Kidney (tissue), 14 donors: ENCODE measurements around the gene ADAMTS19. TPM values are rescaled to one million over a fixed set of nuclear protein-coding genes. Genes with fewer than 3 reads are reported as not detected.
A peak's percentile ranks its signal among the peaks of the same experiment; 100 is the strongest.

ENCODE experiments used
- DNase-seq, 5 donors: peaks; one replicate each; pipeline ENCODE4 v3.0.0-alpha.2; 2013 to 2020
- FAIRE-seq: peaks from 2 replicates; lab custom pipeline; 2012; peaks lifted over from hg19 to GRCh38; lab: Jason Lieb, UNC
- H3K27ac ChIP-seq, 2 donors: one replicate each; pipeline ENCODE4 v1.7.0; 2013; ENCODE audit warnings: low read depth in 2 of 2, low read length in 2 of 2, inconsistent platforms in 1 of 2
- H3K27me3 ChIP-seq: one replicate; pipeline ENCODE4 v1.7.1; 2013; ENCODE audit warnings: low read length, inconsistent platforms; ENCODE audit not compliant: control insufficient read depth, insufficient read depth
- H3K36me3 ChIP-seq, 3 donors: one replicate each; pipeline versions ENCODE4 v1.7.0 to v1.7.1; 2013; ENCODE audit warnings: low read length in 3 of 3, control low read depth in 1 of 3, inconsistent platforms in 1 of 3; ENCODE audit not compliant: insufficient read depth in 3 of 3, control insufficient read depth in 2 of 3
- H3K4me1 ChIP-seq, 3 donors: one replicate each; pipeline versions ENCODE4 v1.7.0 to v1.7.1; 2013; ENCODE audit warnings: low read length in 3 of 3, inconsistent platforms in 1 of 3, low read depth in 1 of 3; ENCODE audit not compliant: control insufficient read depth in 2 of 3, insufficient read depth in 2 of 3
- H3K4me3 ChIP-seq, 3 donors: one replicate each; pipeline versions ENCODE4 v1.7.0 to v1.8.1; 2013; ENCODE audit warnings: low read length in 3 of 3, control low read depth in 1 of 3, inconsistent platforms in 1 of 3
- H3K9ac ChIP-seq, 3 donors: one replicate each; pipeline versions ENCODE4 v1.7.0 to v1.7.1; 2013; ENCODE audit warnings: low read length in 3 of 3, control low read depth in 1 of 3, inconsistent platforms in 1 of 3
- H3K9me3 ChIP-seq, 3 donors: one replicate each; pipeline versions ENCODE4 v1.7.0 to v1.7.1; 2013; ENCODE audit warnings: low read length in 3 of 3, control low read depth in 1 of 3, inconsistent platforms in 1 of 3; ENCODE audit not compliant: control insufficient read depth in 2 of 3, insufficient read depth in 1 of 3
- intact Hi-C: fragments of 100-400 bp; cut with DNase I; formaldehyde crosslinking; loops from one replicate; pipeline ENCODE4 v1.11.1; 2022
- polyA plus RNA-seq: library from polyadenylated mRNA; stranded (reverse); fragments of 350-450 nt; fragmentation: Illumina TruSeq; extraction: RNeasy Lipid Tissue Mini Kit (QIAGEN cat#74804); gene quantifications from one replicate; pipeline ENCODE4 v1.2.3, GENCODE V29; 2014; ENCODE audit warnings: low read depth, low replicate concordance; ENCODE audit not compliant: insufficient read depth
- total RNA-seq: library from RNA; stranded (reverse); fragmentation: NEBNext Ultra II Directional; extraction: Animal tissue kit (Norgen Biotek cat#: 25700); gene quantifications from one replicate; pipeline ENCODE4 v1.2.1, GENCODE V29; 2021
- TF ChIP-seq, protein P1 (sequence below): IDR thresholded peaks from 3 replicates; pipeline ENCODE4 v1.5.1; 2012; ENCODE audit warnings: mild to moderate bottlenecking, moderate library complexity, borderline replicate concordance; ENCODE audit not compliant: insufficient read depth; ENCODE audit errors: extremely low read depth
- donor health status: control.
- donor health status: control.
- donor health status: control.
- donor health status: control.
- donor health status: control.
- donor health status: DM: yes; HTN: yes; CAD: no.
- donor health status: Normal renal cell carcinoma (clear cell type).

ADAMTS19 gene
- total and polyA plus RNA-seq, 2 donors from 2014 or later = 0.73 TPM; not detected in 1

DNA sequence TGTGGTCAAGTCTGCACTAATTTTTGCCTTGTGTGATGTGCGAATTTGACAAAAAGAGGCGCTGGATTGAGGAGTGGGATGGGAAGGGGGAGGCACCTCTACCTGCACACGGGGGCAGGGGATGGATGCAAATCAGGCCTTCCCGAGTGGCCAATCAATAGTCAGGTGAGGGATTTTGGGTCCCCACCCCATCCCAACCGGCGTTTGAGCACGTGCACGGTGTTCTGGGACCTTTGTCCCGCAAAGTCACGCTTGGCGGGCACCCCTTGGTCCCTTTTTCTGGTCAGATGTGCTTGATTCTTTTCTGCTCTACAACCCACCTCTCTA lies 685 bp upstream of the ADAMTS19 start:
- FAIRE-seq = no peak
- Histone ChIP-seq H3K9ac (no peak overlapping the region), H3K4me3 (peak overlapping the region in 1 of 3 donors; percentile 28)

DNA sequence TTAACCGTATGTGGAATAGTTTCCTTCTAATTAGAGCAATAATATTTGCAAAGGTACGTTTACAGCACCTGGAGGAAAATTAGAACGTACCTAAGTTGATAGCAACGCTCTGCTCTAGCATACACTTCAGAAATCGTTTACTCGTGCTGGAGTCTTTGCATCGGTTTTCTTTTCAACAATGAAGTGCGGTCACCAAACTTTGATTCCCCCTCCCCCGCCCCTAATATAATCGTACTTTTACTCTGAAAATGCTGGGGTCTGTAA lies 506 bp downstream of the ADAMTS19 start:
- Histone ChIP-seq H3K9me3 (no peaks in the 10 kb centered on the region), H3K27ac (no peak overlapping the region), H3K4me3 (peak overlapping the region; percentile 56 to 61 (median 57)), H3K4me1 (peaks cover 0 to 6% (median 0%) of the 10 kb centered on the region in 3 donors), H3K9ac (peak overlapping the region in 1 of 3 donors; percentile 52), H3K36me3 (no peaks in the 10 kb centered on the region), H3K27me3 (peaks cover 2% of the 10 kb centered on the region)
- DNase-seq = no peak
- FAIRE-seq = no peak
- intact Hi-C loops = no loop called here
- TF ChIP-seq, protein P1, sequence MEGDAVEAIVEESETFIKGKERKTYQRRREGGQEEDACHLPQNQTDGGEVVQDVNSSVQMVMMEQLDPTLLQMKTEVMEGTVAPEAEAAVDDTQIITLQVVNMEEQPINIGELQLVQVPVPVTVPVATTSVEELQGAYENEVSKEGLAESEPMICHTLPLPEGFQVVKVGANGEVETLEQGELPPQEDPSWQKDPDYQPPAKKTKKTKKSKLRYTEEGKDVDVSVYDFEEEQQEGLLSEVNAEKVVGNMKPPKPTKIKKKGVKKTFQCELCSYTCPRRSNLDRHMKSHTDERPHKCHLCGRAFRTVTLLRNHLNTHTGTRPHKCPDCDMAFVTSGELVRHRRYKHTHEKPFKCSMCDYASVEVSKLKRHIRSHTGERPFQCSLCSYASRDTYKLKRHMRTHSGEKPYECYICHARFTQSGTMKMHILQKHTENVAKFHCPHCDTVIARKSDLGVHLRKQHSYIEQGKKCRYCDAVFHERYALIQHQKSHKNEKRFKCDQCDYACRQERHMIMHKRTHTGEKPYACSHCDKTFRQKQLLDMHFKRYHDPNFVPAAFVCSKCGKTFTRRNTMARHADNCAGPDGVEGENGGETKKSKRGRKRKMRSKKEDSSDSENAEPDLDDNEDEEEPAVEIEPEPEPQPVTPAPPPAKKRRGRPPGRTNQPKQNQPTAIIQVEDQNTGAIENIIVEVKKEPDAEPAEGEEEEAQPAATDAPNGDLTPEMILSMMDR = no peak

More for the DNA sequence above, 685 bp upstream of the ADAMTS19 start:
- peaks cover 0 to 6% (median 0%) of the 10 kb centered on the region in 3 donors for H3K4me1 ChIP-seq
- peak in 2 of 5 donors; percentile 42 to 61 for DNase-seq
- no peaks in the 10 kb centered on the region for H3K9me3 ChIP-seq
- H3K27me3 ChIP-seq = peaks cover 2% of the 10 kb centered on the region
- TF ChIP-seq, protein P1 = no peak
- H3K36me3 ChIP-seq = no peaks in the 10 kb centered on the region
- intact Hi-C loops = no loop called here
- no peak overlapping the region for H3K27ac ChIP-seq

DNA sequence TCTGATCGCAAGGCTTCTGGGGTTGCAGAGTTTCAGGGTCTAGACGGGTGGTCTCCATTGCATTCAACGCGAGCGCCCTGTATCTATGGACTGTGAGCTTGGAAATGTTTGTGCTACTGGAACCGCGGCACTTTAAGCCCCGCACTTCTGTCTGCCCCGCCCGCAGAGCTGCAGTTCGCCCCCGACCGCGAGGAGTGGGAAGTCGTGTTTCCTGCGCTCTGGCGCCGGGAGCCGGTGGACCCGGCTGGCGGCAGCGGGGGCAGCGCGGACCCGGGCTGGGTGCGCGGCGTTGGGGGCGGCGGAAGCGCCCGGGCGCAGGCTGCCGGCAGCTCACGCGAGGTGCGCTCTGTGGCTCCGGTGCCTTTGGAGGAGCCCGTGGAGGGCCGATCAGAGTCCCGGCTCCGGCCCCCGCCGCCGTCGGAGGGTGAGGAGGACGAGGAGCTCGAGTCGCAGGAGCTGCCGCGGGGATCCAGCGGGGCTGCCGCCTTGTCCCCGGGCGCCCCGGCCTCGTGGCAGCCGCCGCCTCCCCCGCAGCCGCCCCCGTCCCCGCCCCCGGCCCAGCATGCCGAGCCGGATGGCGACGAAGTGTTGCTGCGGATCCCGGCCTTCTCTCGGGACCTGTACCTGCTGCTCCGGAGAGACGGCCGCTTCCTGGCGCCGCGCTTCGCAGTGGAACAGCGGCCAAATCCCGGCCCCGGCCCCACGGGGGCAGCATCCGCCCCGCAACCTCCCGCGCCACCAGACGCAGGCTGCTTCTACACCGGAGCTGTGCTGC lies 1.0 kb downstream of the ADAMTS19 start:
- Histone ChIP-seq H3K27ac (no peak overlapping the region), H3K4me3 (peak overlapping the region; percentile 56 to 61 (median 61)), H3K36me3 (no peaks in the 10 kb centered on the region), H3K4me1 (peaks cover 0 to 6% (median 0%) of the 10 kb centered on the region in 3 donors), H3K9me3 (no peaks in the 10 kb centered on the region), H3K27me3 (peaks cover 2% of the 10 kb centered on the region), H3K9ac (peak overlapping the region in 1 of 3 donors; percentile 52)
- peak; percentile 62 to 83 (median 71) for DNase-seq
- TF ChIP-seq, protein P1 = no peak
- no peak for FAIRE-seq
- intact Hi-C loops = no loop called here
